K562 (cell line): ENCODE data around the gene BCO2. TPM values are rescaled to one million over a fixed set of nuclear protein-coding genes. Genes with fewer than 3 reads are reported as not detected.

Source experiments
- ATAC-seq: fragments of 200-7000 bp; cut with Tn5 transposase; 3 replicates; pipeline ENCODE4 v1.9.1; 2020; ENCODE audit warnings: moderate library complexity
- BruUV-seq: library from RNA; stranded (reverse); fragments of 400-500 nt; replicated peaks from 2 replicates; lab custom pipeline; 2021; lab: Mats Ljungman, UMichigan
- CTCF ChIA-PET: fragments of 300-600 bp; formaldehyde crosslinking; extraction: SDS; loops from one replicate; lab custom pipeline; 2021; ENCODE audit warnings: low intra/inter-chr PET ratio; lab: Yijun Ruan, JAX
- POLR2A ChIA-PET: fragments of 300-600, 350-650 bp; sonication (Branson Sonifier 250); formaldehyde crosslinking; extraction: SDS; loops from one replicate; lab custom pipeline; 2021; ENCODE audit warnings: antibody characterized with exemption, inconsistent platforms; lab: Yijun Ruan, JAX
- DNase-seq, 4 experiments: peaks; one replicate each; pipeline versions ENCODE4 v3.0.0 to v3.0.0-alpha.2; 2011 to 2018; ENCODE audit warnings: low spot score in 3 of 4, mixed read lengths in 3 of 4; ENCODE audit errors: extremely low read depth in 1 of 4
- FAIRE-seq: peaks from 2 replicates; lab custom pipeline; 2011; peaks lifted over from hg19 to GRCh38; lab: Jason Lieb, UNC
- H2AFZ ChIP-seq: 2 replicates; pipeline ENCODE4 v1.6.0; 2011; ENCODE audit warnings: low read depth, low read length, control low read depth, inconsistent platforms
- H3K27ac ChIP-seq: fragments of 200-600 bp; 3 replicates; pipeline ENCODE4 v1.8.0; 2011; ENCODE audit warnings: low read depth, mild to moderate bottlenecking, control low read depth, inconsistent platforms, low read length, moderate library complexity, mixed read lengths; ENCODE audit errors: extremely low read depth
- H3K27me3 ChIP-seq, 2 experiments: fragments of 300-600 bp in 1 of 2; 2 replicates in 1 of 2; 3 replicates in 1 of 2; pipeline versions ENCODE4 v1.6.0 to v1.8.0; 2011; ENCODE audit warnings: inconsistent platforms in 2 of 2, low read length in 2 of 2, mild to moderate bottlenecking in 1 of 2, mixed read lengths in 1 of 2, moderate library complexity in 1 of 2; ENCODE audit not compliant: control insufficient read depth in 2 of 2, insufficient read depth in 2 of 2
- H3K36me3 ChIP-seq: fragments of 300-600 bp; 3 replicates; pipeline ENCODE4 v1.8.0; 2011; ENCODE audit warnings: mild to moderate bottlenecking, low read length, inconsistent platforms; ENCODE audit not compliant: control insufficient read depth, insufficient read depth
- H3K4me1 ChIP-seq, 2 experiments: fragments of 200-600 bp in 1 of 2; replicated peaks in 1 of 2; 2 replicates in 1 of 2; 3 replicates in 1 of 2; pipeline versions ENCODE4 v1.5.1 to v1.8.0; 2011; ENCODE audit warnings: inconsistent platforms in 2 of 2, low read length in 2 of 2, mild to moderate bottlenecking in 1 of 2, mixed read lengths in 1 of 2, moderate library complexity in 1 of 2; ENCODE audit not compliant: control insufficient read depth in 2 of 2, insufficient read depth in 2 of 2
- H3K4me2 ChIP-seq: 2 replicates; pipeline ENCODE4 v1.6.1; 2011; ENCODE audit warnings: low read length, control low read depth, inconsistent platforms, mixed read lengths; ENCODE audit not compliant: insufficient read depth
- H3K4me3 ChIP-seq: fragments of 200-600 bp; sonication (generic), shearing (Covaris generic); 2 replicates; pipeline ENCODE4 v1.5.1; 2016; ENCODE audit warnings: control low read depth, inconsistent platforms
- H3K79me2 ChIP-seq: fragments of 200-600 bp; 3 replicates; pipeline ENCODE4 v1.8.0; 2011; ENCODE audit warnings: low read length, inconsistent platforms; ENCODE audit not compliant: control insufficient read depth, insufficient read depth
- H3K9ac ChIP-seq, 2 experiments: 2 replicates each; pipeline versions ENCODE4 v1.6.0 to v1.6.1; 2011; ENCODE audit warnings: low read depth in 2 of 2, low read length in 2 of 2, control low read depth in 1 of 2, inconsistent platforms in 1 of 2, mild to moderate bottlenecking in 1 of 2, mixed read lengths in 1 of 2; ENCODE audit not compliant: insufficient read depth in 1 of 2
- H3K9me1 ChIP-seq: one replicate; pipeline ENCODE4 v1.6.0; 2011; ENCODE audit warnings: inconsistent platforms, mild to moderate bottlenecking, low read length, moderate library complexity; ENCODE audit not compliant: control insufficient read depth, insufficient read depth
- H3K9me3 ChIP-seq: replicated peaks from 2 replicates; pipeline ENCODE4 v1.5.1; 2011; ENCODE audit warnings: low read depth, low read length, inconsistent platforms; ENCODE audit not compliant: control insufficient read depth, insufficient read depth
- H4K20me1 ChIP-seq: replicated peaks from 2 replicates; pipeline ENCODE4 v1.6.1; 2011; ENCODE audit warnings: low read length, inconsistent platforms, mixed read lengths; ENCODE audit not compliant: control insufficient read depth, insufficient read depth
- BRF1 ChIP-seq: IDR thresholded peaks from 3 replicates; pipeline ENCODE4 v1.6.1; 2011; ENCODE audit warnings: borderline replicate concordance, mild to moderate bottlenecking; ENCODE audit not compliant: insufficient read length; ENCODE audit errors: extremely low read depth
- CHD4 ChIP-seq: fragments of 200-600 bp; sonication (generic); IDR thresholded peaks from 3 replicates; pipeline ENCODE4 v1.6.1; 2012; ENCODE audit warnings: low read depth, mild to moderate bottlenecking, mixed read lengths, low read length, inconsistent platforms; ENCODE audit not compliant: insufficient read depth, insufficient replicate concordance, poor library complexity, severe bottlenecking
- PREB ChIP-seq: sonication (generic); formaldehyde crosslinking; IDR thresholded peaks from 2 replicates; pipeline ENCODE4 v1.8.1; 2023; ENCODE audit warnings: mild to moderate bottlenecking, missing genetic modification reagents
- ZBTB40 ChIP-seq, 2 experiments: fragments of 450-650 bp in 1 of 2; sonication (generic) in 1 of 2; formaldehyde crosslinking in 1 of 2; IDR thresholded peaks; 2 replicates each; pipeline versions ENCODE4 v1.7.1 to v1.9.0; 2016 to 2022; ENCODE audit warnings: inconsistent platforms in 1 of 2, mild to moderate bottlenecking in 1 of 2, missing genetic modification reagents in 1 of 2
- WGBS: fragments of 100-300 bp; shearing (Covaris generic); methylation state at CpG from one replicate; pipeline ENCODE4 v1.1.6; 2016; ENCODE audit warnings: low coverage, mixed read lengths; ENCODE audit not compliant: insufficient coverage; ENCODE audit errors: missing lambda C conversion rate; 5-methylcytosine and 5-hydroxymethylcytosine counted together
- in situ Hi-C: fragments of 300-500 bp; cut with MboI; formaldehyde crosslinking; loops from 4 replicates; pipeline ENCODE4 v1.15.0; 2018; ENCODE audit warnings: inconsistent platforms, mixed read lengths
- intact Hi-C: fragments of 100-400 bp; cut with micrococcal nuclease; formaldehyde crosslinking; loops from 2 replicates; pipeline ENCODE4 v1.14.2; 2022
- polyA plus RNA-seq, 8 experiments: library from polyadenylated mRNA; depleted of rRNA in 4 of 8; stranded (reverse) in 5 of 8; unstranded in 3 of 8; fragments of >200 nt; fragmentation: Nextera tagmentation in 2 of 8; fragmentation: Illumina TruSeq in 1 of 8; extraction: Ambion mirVana in 2 of 8; extraction: Trizol in 1 of 8; gene quantifications; 2 replicates each; pipeline versions ENCODE4 v1.2.1 to v1.2.3, GENCODE V29; 2011 to 2014; ENCODE audit warnings: inconsistent platforms in 1 of 8, missing spikeins in 1 of 8
- total RNA-seq, 7 experiments: library from RNA; depleted of rRNA in 6 of 7; stranded (reverse); fragments of >200 nt in 6 of 7; fragmentation: Illumina TruSeq in 2 of 7; extraction: Trizol in 2 of 7; gene quantifications; 2 replicates each; pipeline versions ENCODE4 v1.2.1 to v1.2.3, GENCODE V29; 2011 to 2021; ENCODE audit warnings: low replicate concordance in 1 of 7

Gene BCO2
- total and polyA plus RNA-seq, 9 of the 15 experiments (the other 6 are each of a cell fraction or from before 2014, with no cell fraction given) = 0.21 to 1.0 (median 0.47) TPM; not detected in 1

GRCh38 chr11:112229159-112229558 is 53.8 kb downstream of the BCO2 start:
- intact Hi-C loops = no loop called here
- H3K9me1 ChIP-seq = no peaks in the 10 kb centered on the region
- TF ChIP-seq PREB (CRISPR knock-in tag) = no peak
- peak; percentile 83 for TF ChIP-seq ZBTB40 (IDR thresholded peaks at IDR 0.05)
- TF ChIP-seq ZBTB40 (CRISPR knock-in tag; IDR thresholded peaks at IDR 0.05) = peak; percentile 76
- TF ChIP-seq BRF1 = no peak
- no peak for TF ChIP-seq CHD4
- no peaks in the 10 kb centered on the region for H3K9me3 ChIP-seq
- WGBS = 88% methylated on average over 7 of the region's 7 CpGs
- no peak overlapping the region for H2AFZ ChIP-seq
- peaks cover 4 to 5% of the 10 kb centered on the region in 2 experiments; a peak in 3 of 5 replicates for H3K4me1 ChIP-seq
- ATAC-seq = no peak
- H3K4me3 ChIP-seq = no peak overlapping the region
- H4K20me1 ChIP-seq = no peaks in the 10 kb centered on the region
- in situ Hi-C loops = loop anchor here (10.0 kb wide), 2 partner anchors 326 to 624 kb away; partner anchors contain the start of gene SIK2
- ChIA-PET CTCF (no interaction called here), POLR2A (no interaction called here)
- H3K79me2 ChIP-seq = peaks cover 26% of the 10 kb centered on the region
- DNase-seq = no peak
- no peak overlapping the region for H3K4me2 ChIP-seq
- no peaks in the 10 kb centered on the region for H3K27me3 ChIP-seq
- H3K36me3 ChIP-seq = peaks cover 50% of the 10 kb centered on the region
- no peak for FAIRE-seq
- H3K9ac ChIP-seq = no peak overlapping the region
- no TSS peak for BruUV-seq
- H3K27ac ChIP-seq = no peak overlapping the region
